ENCODE measurements around the gene GRK5.

GRK5 gene

DNA sequence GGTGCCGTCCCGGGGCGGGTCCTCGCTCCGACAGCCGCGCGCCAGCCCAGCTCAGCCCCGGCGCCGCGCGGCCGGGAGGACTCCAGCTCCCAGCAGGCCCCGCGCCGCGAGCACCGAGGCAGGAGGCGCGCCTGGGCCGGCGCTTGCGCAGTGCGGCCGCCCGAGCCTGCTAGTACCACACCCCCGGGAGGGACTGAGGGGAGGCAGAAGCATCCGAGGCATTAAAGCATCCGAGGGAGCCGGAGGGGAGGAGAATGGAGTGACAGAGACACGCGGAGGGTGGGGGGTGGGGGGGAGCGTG, at the start of gene GRK5:
TSS of gene GRK5 (plus strand) at position 206 of the 301 bp plus-strand sequence. CDS start 347 bp downstream, outside the sequence.
- TF ChIP-seq, protein P1, sequence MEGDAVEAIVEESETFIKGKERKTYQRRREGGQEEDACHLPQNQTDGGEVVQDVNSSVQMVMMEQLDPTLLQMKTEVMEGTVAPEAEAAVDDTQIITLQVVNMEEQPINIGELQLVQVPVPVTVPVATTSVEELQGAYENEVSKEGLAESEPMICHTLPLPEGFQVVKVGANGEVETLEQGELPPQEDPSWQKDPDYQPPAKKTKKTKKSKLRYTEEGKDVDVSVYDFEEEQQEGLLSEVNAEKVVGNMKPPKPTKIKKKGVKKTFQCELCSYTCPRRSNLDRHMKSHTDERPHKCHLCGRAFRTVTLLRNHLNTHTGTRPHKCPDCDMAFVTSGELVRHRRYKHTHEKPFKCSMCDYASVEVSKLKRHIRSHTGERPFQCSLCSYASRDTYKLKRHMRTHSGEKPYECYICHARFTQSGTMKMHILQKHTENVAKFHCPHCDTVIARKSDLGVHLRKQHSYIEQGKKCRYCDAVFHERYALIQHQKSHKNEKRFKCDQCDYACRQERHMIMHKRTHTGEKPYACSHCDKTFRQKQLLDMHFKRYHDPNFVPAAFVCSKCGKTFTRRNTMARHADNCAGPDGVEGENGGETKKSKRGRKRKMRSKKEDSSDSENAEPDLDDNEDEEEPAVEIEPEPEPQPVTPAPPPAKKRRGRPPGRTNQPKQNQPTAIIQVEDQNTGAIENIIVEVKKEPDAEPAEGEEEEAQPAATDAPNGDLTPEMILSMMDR (conservative IDR thresholded peaks at IDR 0.05; ENCODE audit: low read length), result no peak
- peak within 1 kb of the TSS; percentile 91 for H3K4me3 ChIP-seq (ENCODE audit: low read length)
- DNase-seq (ENCODE audit: low read depth), result peak; percentile 97

DNA sequence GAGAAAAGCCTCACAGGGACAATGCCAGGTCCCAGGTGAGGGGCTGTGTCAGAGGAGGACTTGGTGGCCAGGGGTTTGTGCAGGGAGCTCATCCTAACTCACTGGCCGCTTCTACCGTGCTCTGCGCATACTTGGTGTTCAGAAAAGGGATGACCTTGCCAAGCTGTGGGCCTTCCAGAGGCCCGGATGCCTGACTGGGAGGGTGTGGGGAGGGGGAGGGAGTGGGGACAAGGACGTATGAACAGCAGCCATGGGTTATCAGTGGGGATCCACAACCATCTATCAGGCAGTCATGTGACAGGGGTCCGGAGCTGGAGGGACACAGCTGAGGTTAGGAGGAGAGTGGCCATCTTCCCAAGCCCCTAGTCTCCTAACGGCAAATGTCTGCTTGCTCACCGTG, 48.0 kb upstream of the GRK5 start:
- DNase-seq (ENCODE audit: low read depth), result no peak
- H3K4me3 ChIP-seq (ENCODE audit: low read length), result no peak overlapping the region
- TF ChIP-seq, protein P1 (conservative IDR thresholded peaks at IDR 0.05; ENCODE audit: low read length), result no peak

DNA sequence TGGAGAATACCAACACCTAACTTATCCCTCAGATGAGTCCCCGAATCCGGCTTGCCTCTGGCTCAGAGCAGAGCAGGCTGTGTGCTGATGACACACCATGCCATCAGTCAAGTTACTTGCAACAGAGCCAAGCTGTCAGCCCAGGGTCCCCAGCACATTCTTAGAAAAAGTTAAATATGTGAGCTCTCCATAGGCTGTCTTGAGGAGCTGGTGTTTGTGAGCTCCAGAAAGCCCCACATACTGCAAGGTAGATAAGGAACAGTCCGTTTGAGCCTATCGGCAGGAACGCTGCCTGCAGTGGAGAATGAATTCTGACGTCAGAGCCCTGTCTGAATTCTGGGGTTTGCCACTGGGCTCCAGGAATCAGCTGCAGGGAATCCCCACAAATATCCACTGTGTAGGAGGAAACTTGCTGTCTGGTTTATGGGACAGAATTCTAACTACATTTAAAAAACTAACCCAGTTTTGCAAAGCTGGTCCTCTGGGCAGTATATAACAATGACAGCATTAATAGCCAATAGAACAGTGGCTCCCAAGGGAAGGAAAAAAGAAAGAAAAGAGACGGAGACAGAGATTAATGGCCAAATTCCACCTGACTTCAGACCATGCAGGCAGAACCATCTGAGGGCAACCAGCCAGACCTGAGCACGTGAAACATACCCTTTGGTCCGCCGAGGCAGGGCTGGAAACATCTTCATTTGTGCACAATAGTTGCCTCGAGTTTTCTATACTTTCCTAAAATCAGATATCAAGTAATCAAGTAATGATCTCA, 45.5 kb upstream of the GRK5 start:
- TF ChIP-seq, protein P1 (conservative IDR thresholded peaks at IDR 0.05; ENCODE audit: low read length), result peak; percentile 15; the same call in 1 of the 2 replicates
- no peak overlapping the region for H3K4me3 ChIP-seq (ENCODE audit: low read length)
- peak; percentile 35 for DNase-seq (ENCODE audit: low read depth)

DNA sequence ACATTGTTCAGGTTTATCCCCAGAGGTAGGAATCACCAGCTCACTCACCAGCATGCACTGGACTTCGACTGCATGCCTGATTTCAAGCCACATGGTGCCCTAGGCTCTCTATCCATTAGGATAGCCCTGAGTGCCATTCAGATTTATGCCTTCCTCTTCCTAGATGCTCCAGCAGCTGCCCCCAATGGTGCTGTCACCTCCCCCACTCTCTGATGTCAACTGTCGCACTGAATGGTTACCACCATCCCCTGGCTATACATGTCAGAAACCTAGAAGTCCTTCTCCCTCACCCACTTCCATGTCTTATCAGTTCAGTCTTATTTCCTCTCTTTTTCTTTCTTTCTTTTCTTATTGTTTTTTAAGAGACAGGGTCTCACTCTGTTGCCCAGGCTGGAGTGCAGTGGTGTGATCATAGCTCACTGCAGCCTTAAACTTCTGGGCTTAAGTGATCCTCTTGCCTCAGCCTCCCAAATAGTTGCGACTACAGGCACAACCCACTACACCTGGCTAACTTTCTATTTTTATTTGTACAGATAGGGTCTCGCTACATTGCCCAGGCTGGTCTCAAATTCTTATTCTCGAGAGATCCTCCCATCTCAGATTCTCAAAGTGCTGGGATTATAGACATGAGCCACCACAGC, 44.8 kb upstream of the GRK5 start:
- H3K4me3 ChIP-seq (ENCODE audit: low read length), result no peak overlapping the region
- TF ChIP-seq, protein P1 (conservative IDR thresholded peaks at IDR 0.05; ENCODE audit: low read length), result no peak
- DNase-seq (ENCODE audit: low read depth), result no peak

DNA sequence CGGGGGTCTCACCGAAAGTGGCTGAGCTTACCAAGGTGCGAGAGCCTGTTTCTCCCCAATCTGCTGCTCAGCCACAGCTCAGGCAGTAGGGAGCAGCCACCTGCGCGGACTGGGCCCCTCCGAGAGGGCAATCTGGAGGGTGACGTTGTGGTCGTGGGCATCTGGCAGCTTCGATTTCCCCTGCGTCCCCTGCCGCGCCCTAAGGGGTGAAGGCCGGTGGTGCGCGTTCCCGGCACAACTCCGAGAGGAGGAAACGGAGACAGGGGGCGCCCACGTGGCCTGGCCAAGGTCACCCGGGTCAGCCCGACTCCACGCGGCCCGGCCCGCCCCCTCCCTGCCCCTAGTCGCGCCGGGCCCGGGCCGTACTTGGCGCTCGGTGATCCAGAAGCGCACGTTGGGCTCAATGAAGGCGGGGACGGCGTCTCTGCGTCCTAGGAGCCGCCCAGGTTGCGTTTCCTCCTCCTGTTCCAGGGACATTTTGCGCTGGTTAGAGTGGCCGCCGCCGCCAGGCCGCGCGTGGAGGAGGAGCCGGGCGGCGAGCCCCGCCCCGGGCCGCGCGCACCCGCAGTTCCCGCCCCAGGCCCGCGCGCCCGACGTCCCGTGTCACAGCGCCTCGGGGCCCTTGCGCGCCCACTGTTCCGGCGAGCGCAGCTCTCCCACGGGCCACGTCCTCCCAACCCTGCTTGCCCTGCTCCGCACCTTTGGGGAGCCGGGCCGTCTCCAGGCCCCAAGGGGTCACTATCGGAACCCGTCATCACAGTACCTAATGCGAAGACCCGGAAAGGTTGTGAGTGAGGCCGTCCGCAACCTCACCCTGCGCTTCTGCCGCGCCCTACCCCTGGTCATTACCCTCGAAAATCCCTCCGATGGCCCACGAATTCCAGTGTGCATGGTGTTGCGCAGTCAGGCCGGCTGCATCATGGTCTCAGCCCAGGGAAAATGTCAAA, 41.9 kb upstream of the GRK5 start, which contains the start of gene SFXN4:
TSS of gene SFXN4 (minus strand) at position 544 of the 947 bp plus-strand sequence. CDS start at position 477, 67 bp downstream.
- DNase-seq (ENCODE audit: low read depth), result peak; percentile 55
- TF ChIP-seq, protein P1 (conservative IDR thresholded peaks at IDR 0.05; ENCODE audit: low read length), result no peak
- H3K4me3 ChIP-seq (ENCODE audit: low read length), result peak within 1 kb of the TSS; percentile 76

DNA sequence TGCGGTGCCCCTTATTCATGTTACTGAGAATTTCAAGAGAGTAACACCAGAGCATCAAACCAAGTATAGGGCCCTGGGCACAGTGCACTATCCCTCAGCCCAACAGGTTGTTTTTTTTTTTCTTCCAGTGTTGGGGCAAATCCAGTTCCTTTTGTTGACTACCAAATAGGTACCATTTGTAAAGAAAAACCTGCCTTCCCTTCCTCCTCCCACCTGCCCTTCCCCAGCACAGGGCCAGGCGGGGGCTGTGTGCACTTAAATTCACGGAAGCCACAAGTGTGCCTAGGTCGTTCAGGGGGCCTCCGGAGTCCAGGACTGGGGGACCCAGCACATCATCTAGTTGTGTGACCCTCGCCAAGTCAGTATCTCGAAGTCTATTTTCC, 41.3 kb upstream of the GRK5 start:
- TF ChIP-seq, protein P1 (conservative IDR thresholded peaks at IDR 0.05; ENCODE audit: low read length), result no peak
- H3K4me3 ChIP-seq (ENCODE audit: low read length), result peak overlapping the region; percentile 76
- no peak for DNase-seq (ENCODE audit: low read depth)

Data from AG10803 (cell line).